K562 (cell line): ENCODE data around the gene DIP2C. TPM values are rescaled to one million over a fixed set of nuclear protein-coding genes. Genes with fewer than 3 reads are reported as not detected.
A peak's percentile ranks its signal among the peaks of the same experiment; 100 is the strongest.

Experiments
- ATAC-seq: fragments of 200-7000 bp; cut with Tn5 transposase; 3 replicates; pipeline ENCODE4 v1.9.1; 2020; ENCODE audit warnings: moderate library complexity
- BruUV-seq: library from RNA; stranded (reverse); fragments of 400-500 nt; replicated peaks from 2 replicates; lab custom pipeline; 2021; lab: Mats Ljungman, UMichigan
- CTCF ChIA-PET: fragments of 300-600 bp; formaldehyde crosslinking; extraction: SDS; loops from one replicate; lab custom pipeline; 2021; ENCODE audit warnings: low intra/inter-chr PET ratio; lab: Yijun Ruan, JAX
- POLR2A ChIA-PET: fragments of 300-600, 350-650 bp; sonication (Branson Sonifier 250); formaldehyde crosslinking; extraction: SDS; loops from one replicate; lab custom pipeline; 2021; ENCODE audit warnings: antibody characterized with exemption, inconsistent platforms; lab: Yijun Ruan, JAX
- DNase-seq, 4 experiments: peaks; one replicate each; pipeline versions ENCODE4 v3.0.0 to v3.0.0-alpha.2; 2011 to 2018; ENCODE audit warnings: low spot score in 3 of 4, mixed read lengths in 3 of 4; ENCODE audit errors: extremely low read depth in 1 of 4
- FAIRE-seq: peaks from 2 replicates; lab custom pipeline; 2011; peaks lifted over from hg19 to GRCh38; lab: Jason Lieb, UNC
- H2AFZ ChIP-seq: 2 replicates; pipeline ENCODE4 v1.6.0; 2011; ENCODE audit warnings: low read depth, low read length, control low read depth, inconsistent platforms
- H3K27ac ChIP-seq: fragments of 200-600 bp; 3 replicates; pipeline ENCODE4 v1.8.0; 2011; ENCODE audit warnings: low read depth, mild to moderate bottlenecking, control low read depth, inconsistent platforms, low read length, moderate library complexity, mixed read lengths; ENCODE audit errors: extremely low read depth
- H3K27me3 ChIP-seq, 2 experiments: fragments of 300-600 bp in 1 of 2; 2 replicates in 1 of 2; 3 replicates in 1 of 2; pipeline versions ENCODE4 v1.6.0 to v1.8.0; 2011; ENCODE audit warnings: inconsistent platforms in 2 of 2, low read length in 2 of 2, mild to moderate bottlenecking in 1 of 2, mixed read lengths in 1 of 2, moderate library complexity in 1 of 2; ENCODE audit not compliant: control insufficient read depth in 2 of 2, insufficient read depth in 2 of 2
- H3K36me3 ChIP-seq: fragments of 300-600 bp; 3 replicates; pipeline ENCODE4 v1.8.0; 2011; ENCODE audit warnings: mild to moderate bottlenecking, low read length, inconsistent platforms; ENCODE audit not compliant: control insufficient read depth, insufficient read depth
- H3K4me1 ChIP-seq, 2 experiments: fragments of 200-600 bp in 1 of 2; replicated peaks in 1 of 2; 2 replicates in 1 of 2; 3 replicates in 1 of 2; pipeline versions ENCODE4 v1.5.1 to v1.8.0; 2011; ENCODE audit warnings: inconsistent platforms in 2 of 2, low read length in 2 of 2, mild to moderate bottlenecking in 1 of 2, mixed read lengths in 1 of 2, moderate library complexity in 1 of 2; ENCODE audit not compliant: control insufficient read depth in 2 of 2, insufficient read depth in 2 of 2
- H3K4me2 ChIP-seq: 2 replicates; pipeline ENCODE4 v1.6.1; 2011; ENCODE audit warnings: low read length, control low read depth, inconsistent platforms, mixed read lengths; ENCODE audit not compliant: insufficient read depth
- H3K4me3 ChIP-seq: fragments of 200-600 bp; sonication (generic), shearing (Covaris generic); 2 replicates; pipeline ENCODE4 v1.5.1; 2016; ENCODE audit warnings: control low read depth, inconsistent platforms
- H3K79me2 ChIP-seq: fragments of 200-600 bp; 3 replicates; pipeline ENCODE4 v1.8.0; 2011; ENCODE audit warnings: low read length, inconsistent platforms; ENCODE audit not compliant: control insufficient read depth, insufficient read depth
- H3K9ac ChIP-seq, 2 experiments: 2 replicates each; pipeline versions ENCODE4 v1.6.0 to v1.6.1; 2011; ENCODE audit warnings: low read depth in 2 of 2, low read length in 2 of 2, control low read depth in 1 of 2, inconsistent platforms in 1 of 2, mild to moderate bottlenecking in 1 of 2, mixed read lengths in 1 of 2; ENCODE audit not compliant: insufficient read depth in 1 of 2
- H3K9me1 ChIP-seq: one replicate; pipeline ENCODE4 v1.6.0; 2011; ENCODE audit warnings: inconsistent platforms, mild to moderate bottlenecking, low read length, moderate library complexity; ENCODE audit not compliant: control insufficient read depth, insufficient read depth
- H3K9me3 ChIP-seq: replicated peaks from 2 replicates; pipeline ENCODE4 v1.5.1; 2011; ENCODE audit warnings: low read depth, low read length, inconsistent platforms; ENCODE audit not compliant: control insufficient read depth, insufficient read depth
- H4K20me1 ChIP-seq: replicated peaks from 2 replicates; pipeline ENCODE4 v1.6.1; 2011; ENCODE audit warnings: low read length, inconsistent platforms, mixed read lengths; ENCODE audit not compliant: control insufficient read depth, insufficient read depth
- WGBS: fragments of 100-300 bp; shearing (Covaris generic); methylation state at CpG from one replicate; pipeline ENCODE4 v1.1.6; 2016; ENCODE audit warnings: low coverage, mixed read lengths; ENCODE audit not compliant: insufficient coverage; ENCODE audit errors: missing lambda C conversion rate; 5-methylcytosine and 5-hydroxymethylcytosine counted together
- in situ Hi-C: fragments of 300-500 bp; cut with MboI; formaldehyde crosslinking; loops from 4 replicates; pipeline ENCODE4 v1.15.0; 2018; ENCODE audit warnings: inconsistent platforms, mixed read lengths
- intact Hi-C: fragments of 100-400 bp; cut with micrococcal nuclease; formaldehyde crosslinking; loops from 2 replicates; pipeline ENCODE4 v1.14.2; 2022
- polyA plus RNA-seq, 8 experiments: library from polyadenylated mRNA; depleted of rRNA in 4 of 8; stranded (reverse) in 5 of 8; unstranded in 3 of 8; fragments of >200 nt; fragmentation: Nextera tagmentation in 2 of 8; fragmentation: Illumina TruSeq in 1 of 8; extraction: Ambion mirVana in 2 of 8; extraction: Trizol in 1 of 8; gene quantifications; 2 replicates each; pipeline versions ENCODE4 v1.2.1 to v1.2.3, GENCODE V29; 2011 to 2014; ENCODE audit warnings: inconsistent platforms in 1 of 8, missing spikeins in 1 of 8
- total RNA-seq, 7 experiments: library from RNA; depleted of rRNA in 6 of 7; stranded (reverse); fragments of >200 nt in 6 of 7; fragmentation: Illumina TruSeq in 2 of 7; extraction: Trizol in 2 of 7; gene quantifications; 2 replicates each; pipeline versions ENCODE4 v1.2.1 to v1.2.3, GENCODE V29; 2011 to 2021; ENCODE audit warnings: low replicate concordance in 1 of 7
- TF ChIP-seq, protein P1 (sequence below): fragments of 450-650 bp; IDR thresholded peaks from 2 replicates; pipeline ENCODE4 v1.6.1; 2016
- TF ChIP-seq, protein P2 (sequence below): fragments of 250-450 bp; sonication (Bioruptor Pico); IDR thresholded peaks from 2 replicates; pipeline ENCODE4 v1.5.0; 2021; ENCODE audit warnings: mild to moderate bottlenecking, borderline replicate concordance

The DIP2C gene
- total and polyA plus RNA-seq, 9 of the 15 experiments (the other 6 are each of a cell fraction or from before 2014, with no cell fraction given): 0.01 TPM; not detected in 8

DNA sequence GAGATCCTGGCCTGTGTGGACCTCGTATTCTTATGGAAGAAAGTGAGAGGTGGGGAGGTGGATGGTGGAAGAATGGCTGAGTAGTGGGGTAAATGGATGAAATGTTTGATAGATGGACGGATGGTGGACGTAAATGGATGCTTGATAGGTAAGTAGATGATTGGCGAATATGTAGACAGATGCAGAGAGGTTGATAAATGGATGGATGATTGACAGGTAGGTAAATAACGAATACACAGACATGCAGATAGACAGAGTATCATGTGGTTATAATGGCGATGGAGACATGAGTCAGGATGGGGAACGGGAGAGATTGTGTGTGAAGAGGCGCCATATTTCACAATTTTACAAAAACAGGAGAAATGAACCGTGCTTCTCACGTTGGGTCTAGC is 219.5 kb downstream of the DIP2C start:
- TF ChIP-seq, protein P1, sequence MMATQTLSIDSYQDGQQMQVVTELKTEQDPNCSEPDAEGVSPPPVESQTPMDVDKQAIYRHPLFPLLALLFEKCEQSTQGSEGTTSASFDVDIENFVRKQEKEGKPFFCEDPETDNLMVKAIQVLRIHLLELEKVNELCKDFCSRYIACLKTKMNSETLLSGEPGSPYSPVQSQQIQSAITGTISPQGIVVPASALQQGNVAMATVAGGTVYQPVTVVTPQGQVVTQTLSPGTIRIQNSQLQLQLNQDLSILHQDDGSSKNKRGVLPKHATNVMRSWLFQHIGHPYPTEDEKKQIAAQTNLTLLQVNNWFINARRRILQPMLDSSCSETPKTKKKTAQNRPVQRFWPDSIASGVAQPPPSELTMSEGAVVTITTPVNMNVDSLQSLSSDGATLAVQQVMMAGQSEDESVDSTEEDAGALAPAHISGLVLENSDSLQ: peak; percentile 63
- TF ChIP-seq, protein P2, sequence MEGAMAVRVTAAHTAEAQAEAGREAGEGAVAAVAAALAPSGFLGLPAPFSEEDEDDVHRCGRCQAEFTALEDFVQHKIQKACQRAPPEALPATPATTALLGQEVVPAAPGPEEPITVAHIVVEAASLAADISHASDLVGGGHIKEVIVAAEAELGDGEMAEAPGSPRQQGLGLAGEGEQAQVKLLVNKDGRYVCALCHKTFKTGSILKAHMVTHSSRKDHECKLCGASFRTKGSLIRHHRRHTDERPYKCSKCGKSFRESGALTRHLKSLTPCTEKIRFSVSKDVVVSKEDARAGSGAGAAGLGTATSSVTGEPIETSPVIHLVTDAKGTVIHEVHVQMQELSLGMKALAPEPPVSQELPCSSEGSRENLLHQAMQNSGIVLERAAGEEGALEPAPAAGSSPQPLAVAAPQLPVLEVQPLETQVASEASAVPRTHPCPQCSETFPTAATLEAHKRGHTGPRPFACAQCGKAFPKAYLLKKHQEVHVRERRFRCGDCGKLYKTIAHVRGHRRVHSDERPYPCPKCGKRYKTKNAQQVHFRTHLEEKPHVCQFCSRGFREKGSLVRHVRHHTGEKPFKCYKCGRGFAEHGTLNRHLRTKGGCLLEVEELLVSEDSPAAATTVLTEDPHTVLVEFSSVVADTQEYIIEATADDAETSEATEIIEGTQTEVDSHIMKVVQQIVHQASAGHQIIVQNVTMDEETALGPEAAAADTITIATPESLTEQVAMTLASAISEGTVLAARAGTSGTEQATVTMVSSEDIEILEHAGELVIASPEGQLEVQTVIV (CRISPR knock-in tag): no peak
- Histone ChIP-seq H4K20me1 (0 out of 2 replicates have a peak, but pooled peaks cover 3% of the 10 kb centered on the region), H3K79me2 (no peaks in the 10 kb centered on the region), H3K9me1 (no peaks in the 10 kb centered on the region), H2AFZ (no peak overlapping the region), H3K9me3 (no peaks in the 10 kb centered on the region), H3K27me3 (peaks cover 10 to 33% of the 10 kb centered on the region in 2 experiments; a peak in 4 of 5 replicates), H3K27ac (no peak overlapping the region), H3K36me3 (no peaks in the 10 kb centered on the region), H3K4me1 (no peaks in the 10 kb centered on the region; a peak in 1 of 5 replicates), H3K9ac (no peak overlapping the region), H3K4me2 (no peak overlapping the region), H3K4me3 (no peak overlapping the region)
- intact Hi-C loops: no loop called here
- CTCF ChIA-PET: no interaction called here
- in situ Hi-C loops: no loop called here
- no TSS peak for BruUV-seq
- ATAC-seq (no peak), FAIRE-seq (no peak), DNase-seq (no peak)
- WGBS: under 1% methylated on average over 10 of the region's 10 CpGs
- POLR2A ChIA-PET: no interaction called here
